HepG2 (cell line): Measurements from ENCODE around the gene TRPM5. TPM values are rescaled to one million over a fixed set of nuclear protein-coding genes. Genes with fewer than 3 reads are reported as not detected.
A peak's percentile ranks its signal among the peaks of the same experiment; 100 is the strongest.

ENCODE experiments used
- BCL3 ChIP-seq: sonication (generic); formaldehyde crosslinking; IDR thresholded peaks from 2 replicates; pipeline ENCODE4 v1.5.1; 2020; ENCODE audit warnings: mild to moderate bottlenecking, missing genetic modification reagents, moderate library complexity
- HNRNPK ChIP-seq: fragments of 200-400 bp; formaldehyde crosslinking; IDR thresholded peaks from 2 replicates; pipeline ENCODE4 v1.6.1; 2018; ENCODE audit warnings: low read length, low read depth, moderate library complexity, mild to moderate bottlenecking; ENCODE audit not compliant: poor library complexity, severe bottlenecking
- KDM3A ChIP-seq: IDR thresholded peaks from 2 replicates; pipeline ENCODE4 v1.6.1; 2018; ENCODE audit warnings: low read depth, missing compliant biosample characterization
- PBX3 ChIP-seq: sonication (generic); formaldehyde crosslinking; IDR thresholded peaks from 2 replicates; pipeline ENCODE4 v1.8.1; 2023; ENCODE audit warnings: missing genetic modification reagents, inconsistent platforms, borderline replicate concordance
- PLRG1 ChIP-seq: fragments of 450-650 bp; conservative IDR thresholded peaks from 2 replicates; pipeline ENCODE4 v1.6.1; 2016
- RCOR2 ChIP-seq: IDR thresholded peaks from 2 replicates; pipeline ENCODE4 v1.6.1; 2016; ENCODE audit warnings: missing biosample characterization, missing genetic modification reagents
- RNF2 ChIP-seq: fragments of 450-650 bp; conservative IDR thresholded peaks from 2 replicates; pipeline ENCODE4 v1.6.1; 2016; ENCODE audit warnings: low read depth
- SALL2 ChIP-seq: sonication (generic); formaldehyde crosslinking; IDR thresholded peaks from 2 replicates; pipeline ENCODE4 v1.8.1; 2023; ENCODE audit warnings: mild to moderate bottlenecking, missing genetic modification reagents, inconsistent platforms
- SIN3A ChIP-seq: IDR thresholded peaks from 2 replicates; pipeline ENCODE4 v1.6.1; 2011; ENCODE audit warnings: low read depth, mild to moderate bottlenecking, control low read depth, low read length, borderline replicate concordance
- SP2 ChIP-seq: sonication (generic); formaldehyde crosslinking; IDR thresholded peaks from 2 replicates; pipeline ENCODE4 v1.5.1; 2020; ENCODE audit warnings: mild to moderate bottlenecking, missing genetic modification reagents
- TBL1XR1 ChIP-seq: fragments of 150-350 bp; IDR thresholded peaks from 2 replicates; pipeline ENCODE4 v1.6.1; 2014; ENCODE audit warnings: borderline replicate concordance, low read length; ENCODE audit not compliant: partially characterized antibody
- ZBTB39 ChIP-seq: sonication (generic); formaldehyde crosslinking; IDR thresholded peaks from 2 replicates; pipeline ENCODE4 v1.5.0; 2020; ENCODE audit warnings: missing genetic modification reagents
- ZNF138 ChIP-seq: sonication (generic); formaldehyde crosslinking; IDR thresholded peaks from 2 replicates; pipeline ENCODE4 v1.5.0; 2020; ENCODE audit warnings: mild to moderate bottlenecking, low read depth, missing genetic modification reagents
- ZNF251 ChIP-seq: sonication (generic); formaldehyde crosslinking; IDR thresholded peaks from 2 replicates; pipeline ENCODE4 v1.9.0; 2021; ENCODE audit warnings: mild to moderate bottlenecking, missing genetic modification reagents
- ZNF543 ChIP-seq: sonication (generic); formaldehyde crosslinking; IDR thresholded peaks from 2 replicates; pipeline ENCODE4 v1.4.0; 2020; ENCODE audit warnings: mild to moderate bottlenecking, missing genetic modification reagents
- ZNF574 ChIP-seq: sonication (generic); formaldehyde crosslinking; IDR thresholded peaks from 2 replicates; pipeline ENCODE4 v1.4.0; 2020; ENCODE audit warnings: missing genetic modification reagents
- ZNF746 ChIP-seq: sonication (generic); formaldehyde crosslinking; IDR thresholded peaks from 2 replicates; pipeline ENCODE4 v1.8.0; 2022; ENCODE audit warnings: mild to moderate bottlenecking, missing genetic modification reagents
- polyA plus RNA-seq, 8 experiments: library from polyadenylated mRNA; depleted of rRNA in 3 of 8; stranded (reverse) in 7 of 8; unstranded in 1 of 8; fragments of >200 nt; fragmentation: Illumina TruSeq in 4 of 8; extraction: Trizol in 4 of 8; gene quantifications; 2 replicates each; pipeline versions ENCODE4 v1.2.1 to v1.2.3, GENCODE V29; 2011 to 2016; ENCODE audit warnings: low read depth in 4 of 8, missing spikeins in 1 of 8, mixed read lengths in 1 of 8; ENCODE audit not compliant: insufficient read depth in 1 of 8
- total RNA-seq, 5 experiments: library from RNA; depleted of rRNA; stranded (reverse); fragments of >200 nt; fragmentation: Illumina TruSeq; extraction: Trizol; gene quantifications; 2 replicates each; pipeline ENCODE4 v1.2.3, GENCODE V29; 2016; ENCODE audit warnings: low read depth in 1 of 5

The TRPM5 gene
- total and polyA plus RNA-seq, 2 of the 13 experiments (the other 11 are each of a cell fraction or from before 2014, with no cell fraction given) = 0.12 TPM; not detected in 1

GRCh38 chr11:2400762-2401435, 43.4 kb downstream of the TRPM5 start (continued):
- no peak for TF ChIP-seq SP2 (CRISPR knock-in tag)
- no peak for TF ChIP-seq BCL3
- TF ChIP-seq HNRNPK = no peak
- TF ChIP-seq PLRG1 = no peak
- TF ChIP-seq ZNF746 = no peak
- TF ChIP-seq ZNF574 = no peak
- TF ChIP-seq ZNF543 = no peak
- no peak for TF ChIP-seq PBX3 (CRISPR knock-in tag)
- TF ChIP-seq RCOR2 (CRISPR knock-in tag) = no peak
- TF ChIP-seq RNF2 = no peak
- TF ChIP-seq ZNF251 (CRISPR knock-in tag) = no peak
- no peak for TF ChIP-seq SALL2
- no peak for TF ChIP-seq ZBTB39 (CRISPR knock-in tag)
- 0 out of 2 replicates have a peak, but pooled peaks have one; percentile 30 for TF ChIP-seq ZNF138 (CRISPR knock-in tag)
- no peak for TF ChIP-seq TBL1XR1
- peak; percentile 26; the same call in 1 of the 2 replicates for TF ChIP-seq SIN3A
- TF ChIP-seq KDM3A (CRISPR knock-in tag) = no peak
